K562 (cell line): ENCODE measurements around the gene ICAM3. TPM values are rescaled to one million over a fixed set of nuclear protein-coding genes. Genes with fewer than 3 reads are reported as not detected.

ENCODE experiments used
- ARNT ChIP-seq, 2 experiments: fragments of 450-650 bp; IDR thresholded peaks; 2 replicates each; pipeline ENCODE4 v1.6.1; 2016; ENCODE audit warnings: mild to moderate bottlenecking in 1 of 2
- CBFA2T2 ChIP-seq: fragments of 450-650 bp; conservative IDR thresholded peaks from 2 replicates; pipeline ENCODE4 v1.6.1; 2017; ENCODE audit warnings: mild to moderate bottlenecking
- CLOCK ChIP-seq: fragments of 250-450 bp; sonication (Bioruptor Pico); IDR thresholded peaks from 2 replicates; pipeline ENCODE4 v1.4.0; 2020; ENCODE audit warnings: mild to moderate bottlenecking, moderate library complexity, borderline replicate concordance
- EP300 ChIP-seq: IDR thresholded peaks from 2 replicates; pipeline ENCODE4 v1.6.1; 2012; ENCODE audit warnings: low read length, improper control_type of control experiment
- EP400 ChIP-seq: fragments of 450-650 bp; IDR thresholded peaks from 2 replicates; pipeline ENCODE4 v1.6.1; 2017; ENCODE audit warnings: antibody characterized with exemption, mild to moderate bottlenecking, moderate library complexity
- IRF9 ChIP-seq: fragments of 450-650 bp; IDR thresholded peaks from 2 replicates; pipeline ENCODE4 v1.6.1; 2016; ENCODE audit warnings: missing biosample characterization, missing genetic modification characterization
- MLX ChIP-seq, 2 experiments: fragments of 450-650 bp in 1 of 2; sonication (generic) in 1 of 2; formaldehyde crosslinking; conservative IDR thresholded peaks; 2 replicates each; pipeline versions ENCODE4 v1.4.0 to v1.8.1; 2020 to 2022; ENCODE audit warnings: mild to moderate bottlenecking in 1 of 2, missing genetic modification reagents in 1 of 2
- NR2C2 ChIP-seq, 2 experiments: fragments of 200-800 bp in 1 of 2; sonication (Bioruptor generic) in 1 of 2; sonication (generic) in 1 of 2; formaldehyde crosslinking in 1 of 2; IDR thresholded peaks; 2 replicates each; pipeline versions ENCODE4 v1.6.1 to v1.8.0; 2016 to 2022; ENCODE audit warnings: mild to moderate bottlenecking in 1 of 2, missing compliant biosample characterization in 1 of 2, missing genetic modification characterization in 1 of 2, missing genetic modification reagents in 1 of 2
- NR4A1 ChIP-seq, 2 experiments: fragments of 250-450 bp in 1 of 2; fragments of 450-650 bp in 1 of 2; sonication (Bioruptor Pico) in 1 of 2; IDR thresholded peaks; 2 replicates each; pipeline versions ENCODE4 v1.4.0 to v1.6.1; 2016 to 2020; ENCODE audit warnings: mild to moderate bottlenecking in 2 of 2, missing compliant biosample characterization in 1 of 2, missing genetic modification characterization in 1 of 2, moderate library complexity in 1 of 2
- SMAD1 ChIP-seq: fragments of 150-350 bp; IDR thresholded peaks from 2 replicates; pipeline ENCODE4 v1.6.1; 2014; ENCODE audit warnings: low read length, low read depth; ENCODE audit not compliant: partially characterized antibody
- STAT5A ChIP-seq: IDR thresholded peaks from 2 replicates; pipeline ENCODE4 v1.6.1; 2012; ENCODE audit warnings: low read length, inconsistent platforms, borderline replicate concordance
- YY1 ChIP-seq, 3 experiments: IDR thresholded peaks; 2 replicates each; pipeline ENCODE4 v1.6.1; 2011; ENCODE audit warnings: low read length in 2 of 3, mild to moderate bottlenecking in 2 of 3, moderate library complexity in 2 of 3, borderline replicate concordance in 1 of 3, control low read depth in 1 of 3, low read depth in 1 of 3; ENCODE audit not compliant: insufficient read depth in 3 of 3, insufficient replicate concordance in 2 of 3, control insufficient read depth in 1 of 3, insufficient read length in 1 of 3; ENCODE audit errors: extremely low read depth in 1 of 3
- ZBTB43 ChIP-seq: sonication (generic); formaldehyde crosslinking; IDR thresholded peaks from 2 replicates; pipeline ENCODE4 v1.8.0; 2023; ENCODE audit warnings: mild to moderate bottlenecking, missing genetic modification reagents
- ZFPM2 ChIP-seq: fragments of 250-450 bp; sonication (Bioruptor Pico); IDR thresholded peaks from 2 replicates; pipeline ENCODE4 v1.5.1; 2022; ENCODE audit warnings: mild to moderate bottlenecking
- ZNF384 ChIP-seq: IDR thresholded peaks from 2 replicates; pipeline ENCODE4 v1.6.1; 2012; ENCODE audit warnings: low read depth, low read length, improper control_type of control experiment
- ZNF655 ChIP-seq: fragments of 250-450 bp; sonication (Bioruptor Pico); IDR thresholded peaks from 2 replicates; pipeline ENCODE4 v1.5.0; 2021
- ZNF77 ChIP-seq: fragments of 250-450 bp; sonication (Bioruptor Pico); IDR thresholded peaks from 2 replicates; pipeline ENCODE4 v1.5.0; 2020
- polyA plus RNA-seq, 8 experiments: library from polyadenylated mRNA; depleted of rRNA in 4 of 8; stranded (reverse) in 5 of 8; unstranded in 3 of 8; fragments of >200 nt; fragmentation: Nextera tagmentation in 2 of 8; fragmentation: Illumina TruSeq in 1 of 8; extraction: Ambion mirVana in 2 of 8; extraction: Trizol in 1 of 8; gene quantifications; 2 replicates each; pipeline versions ENCODE4 v1.2.1 to v1.2.3, GENCODE V29; 2011 to 2014; ENCODE audit warnings: inconsistent platforms in 1 of 8, missing spikeins in 1 of 8
- total RNA-seq, 7 experiments: library from RNA; depleted of rRNA in 6 of 7; stranded (reverse); fragments of >200 nt in 6 of 7; fragmentation: Illumina TruSeq in 2 of 7; extraction: Trizol in 2 of 7; gene quantifications; 2 replicates each; pipeline versions ENCODE4 v1.2.1 to v1.2.3, GENCODE V29; 2011 to 2021; ENCODE audit warnings: low replicate concordance in 1 of 7

ICAM3 gene
- total and polyA plus RNA-seq, 9 of the 15 experiments (the other 6 are each of a cell fraction or from before 2014, with no cell fraction given), result 6.5 to 39.5 (median 24.2) TPM

GRCh38 chr19:10315335-10316214 lies 23.8 kb downstream of the ICAM3 start, which contains the start of gene FDX2 (continued):
- no peak for TF ChIP-seq IRF9 (tag)
- TF ChIP-seq ZFPM2, result no peak
- TF ChIP-seq YY1 (IDR thresholded peaks at IDR 0.05; ENCODE audit: borderline replicate concordance in 1 of 3, control insufficient read depth in 1 of 3, extremely low read depth in 1 of 3, insufficient read depth in 3 of 3, insufficient read length in 1 of 3, insufficient replicate concordance in 2 of 3, low read depth in 1 of 3, low read length in 2 of 3), result peak; percentile 95 to 100 (median 99)
- TF ChIP-seq SMAD1, result no peak
- TF ChIP-seq ARNT (IDR thresholded peaks at IDR 0.05), result no peak
- TF ChIP-seq ZBTB43 (CRISPR knock-in tag), result no peak
- peak; percentile 92 for TF ChIP-seq CBFA2T2
- TF ChIP-seq ZNF655 (CRISPR knock-in tag), result no peak
- TF ChIP-seq ZNF77 (CRISPR knock-in tag), result no peak
- no peak for TF ChIP-seq CLOCK (CRISPR knock-in tag)
- TF ChIP-seq EP400, result peak; percentile 67
- no peak for TF ChIP-seq EP300
- TF ChIP-seq STAT5A, result no peak; the same call in 1 of the 2 replicates
- TF ChIP-seq NR2C2 (CRISPR knock-in tag; IDR thresholded peaks at IDR 0.05), result no peak
- peak; percentile 55; the same call in 1 of the 2 replicates for TF ChIP-seq NR2C2 (tag; IDR thresholded peaks at IDR 0.05)
- no peak for TF ChIP-seq NR4A1 (CRISPR knock-in tag; IDR thresholded peaks at IDR 0.05)
- TF ChIP-seq NR4A1 (tag; IDR thresholded peaks at IDR 0.05), result peak; percentile 57; the same call in 1 of the 2 replicates
- no peak for TF ChIP-seq MLX (CRISPR knock-in tag; conservative IDR thresholded peaks at IDR 0.05)
- 0 out of 2 replicates have a peak, but pooled peaks have one; percentile 21 for TF ChIP-seq ZNF384
